ENCODE measurements around the gene STX16. TPM values are rescaled to one million over a fixed set of nuclear protein-coding genes. Genes with fewer than 3 reads are reported as not detected.

The STX16 gene
- total and polyA plus RNA-seq, 2 of the 13 experiments (the other 11 are each of a cell fraction or from before 2014, with no cell fraction given), result 28.0 to 72.7 TPM

- H3K9ac ChIP-seq (ENCODE audit: insufficient read depth, low read depth, low read length), result no peak overlapping the region
- FAIRE-seq, result no peak
- no peak for TF ChIP-seq MZF1 (CRISPR knock-in tag; IDR thresholded peaks at IDR 0.05; ENCODE audit: borderline replicate concordance)
- no peak for TF ChIP-seq ZBTB26 (CRISPR knock-in tag; IDR thresholded peaks at IDR 0.05; ENCODE audit: borderline replicate concordance)
- TF ChIP-seq, protein P1, sequence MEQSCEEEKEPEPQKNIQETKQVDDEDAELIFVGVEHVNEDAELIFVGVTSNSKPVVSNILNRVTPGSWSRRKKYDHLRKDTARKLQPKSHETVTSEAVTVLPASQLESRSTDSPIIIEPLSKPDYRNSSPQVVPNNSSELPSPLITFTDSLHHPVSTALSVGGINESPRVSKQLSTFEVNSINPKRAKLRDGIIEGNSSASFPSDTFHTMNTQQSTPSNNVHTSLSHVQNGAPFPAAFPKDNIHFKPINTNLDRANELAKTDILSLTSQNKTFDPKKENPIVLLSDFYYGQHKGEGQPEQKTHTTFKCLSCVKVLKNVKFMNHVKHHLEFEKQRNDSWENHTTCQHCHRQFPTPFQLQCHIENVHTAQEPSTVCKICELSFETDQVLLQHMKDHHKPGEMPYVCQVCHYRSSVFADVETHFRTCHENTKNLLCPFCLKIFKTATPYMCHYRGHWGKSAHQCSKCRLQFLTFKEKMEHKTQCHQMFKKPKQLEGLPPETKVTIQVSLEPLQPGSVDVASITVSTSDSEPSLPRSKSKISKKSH (CRISPR knock-in tag; IDR thresholded peaks at IDR 0.05; ENCODE audit: borderline replicate concordance), result no peak
- 0 out of 2 replicates have a peak, but pooled peaks have one; percentile 28 for TF ChIP-seq CHD2 (IDR thresholded peaks at IDR 0.05; ENCODE audit: low read depth, low read length)
- TF ChIP-seq, protein P2, sequence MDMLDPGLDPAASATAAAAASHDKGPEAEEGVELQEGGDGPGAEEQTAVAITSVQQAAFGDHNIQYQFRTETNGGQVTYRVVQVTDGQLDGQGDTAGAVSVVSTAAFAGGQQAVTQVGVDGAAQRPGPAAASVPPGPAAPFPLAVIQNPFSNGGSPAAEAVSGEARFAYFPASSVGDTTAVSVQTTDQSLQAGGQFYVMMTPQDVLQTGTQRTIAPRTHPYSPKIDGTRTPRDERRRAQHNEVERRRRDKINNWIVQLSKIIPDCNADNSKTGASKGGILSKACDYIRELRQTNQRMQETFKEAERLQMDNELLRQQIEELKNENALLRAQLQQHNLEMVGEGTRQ (IDR thresholded peaks at IDR 0.05; ENCODE audit: low read depth, low read length), result peak; percentile 18; the same call in 1 of the 2 replicates
- TF ChIP-seq, protein P2 (CRISPR knock-in tag; IDR thresholded peaks at IDR 0.05; ENCODE audit: borderline replicate concordance), result no peak
- no peak for DNase-seq (ENCODE audit: low spot score)
- H3K4me3 ChIP-seq (replicated peaks in 1 of 3; ENCODE audit: insufficient read depth in 1 of 3, low read depth in 2 of 3, low read length in 3 of 3), result no peak overlapping the region
- H3K4me2 ChIP-seq (ENCODE audit: low read depth, low read length), result no peak overlapping the region
- ChIA-PET CTCF (ENCODE audit: low intra/inter-chr PET ratio, low total read pairs) (no interaction called here), POLR2A (no interaction called here)
- BruUV-seq (replicated peaks), result no TSS peak
- H3K36me3 ChIP-seq (replicated peaks in 1 of 2; ENCODE audit: control insufficient read depth in 1 of 2, insufficient read depth in 2 of 2, low read length in 2 of 2), result no peaks in the 10 kb centered on the region
- H3K27ac ChIP-seq (ENCODE audit: extremely low read length, insufficient read depth, low read length), result no peak overlapping the region
- peak; percentile 9 for ATAC-seq
- H3K27me3 ChIP-seq (ENCODE audit: control insufficient read depth in 1 of 2, insufficient read depth in 2 of 2, low read length in 2 of 2), result peaks cover 15 to 36% of the 10 kb centered on the region in 2 experiments
- H3K4me1 ChIP-seq (ENCODE audit: insufficient read depth, low read length), result peaks cover 23% of the 10 kb centered on the region
- intact Hi-C loops (cut with micrococcal nuclease; ENCODE audit: unreplicated experiment), result no loop called here
- H2AFZ ChIP-seq (ENCODE audit: low read length), result no peak overlapping the region
- no peaks in the 10 kb centered on the region for H3K79me2 ChIP-seq (ENCODE audit: insufficient read depth, low read length)
- in situ Hi-C loops (cut with HindIII; ENCODE audit: extremely low pct_ligation_motif_present, low pct_unique_long_range_greater_than_20kb), result no loop called here
- no peaks in the 10 kb centered on the region; the same call in 1 of the 2 replicates for H4K20me1 ChIP-seq (ENCODE audit: insufficient read depth, low read length)
- H3K9me3 ChIP-seq (ENCODE audit: low read length), result no peaks in the 10 kb centered on the region
- 65% methylated on average over 13 of the region's 15 CpGs for WGBS (ENCODE audit: low lambda C conversion rate)
Measured at GRCh38 chr20:58718121-58718563, 67.1 kb downstream of the STX16 start.
